H9 (cell line): ENCODE results near the gene VIM. TPM values are rescaled to one million over a fixed set of nuclear protein-coding genes. Genes with fewer than 3 reads are reported as not detected.

Experiments
- DNase-seq: peaks from one replicate; pipeline ENCODE4 v3.0.0-alpha.2; 2017
- H2AFZ ChIP-seq: one replicate; pipeline ENCODE4 v1.6.1; 2013; ENCODE audit warnings: mild to moderate bottlenecking, low read length, control low read depth, moderate library complexity
- H2AK5ac ChIP-seq: 2 replicates; pipeline ENCODE4 v1.6.1; 2013; ENCODE audit warnings: low read length, control low read depth, mixed read lengths; ENCODE audit not compliant: insufficient read length
- H2BK120ac ChIP-seq: one replicate; pipeline ENCODE4 v1.6.1; 2013; ENCODE audit warnings: low read depth, mild to moderate bottlenecking, low read length, control low read depth, inconsistent platforms; ENCODE audit not compliant: poor library complexity, severe bottlenecking
- H2BK12ac ChIP-seq: 2 replicates; pipeline ENCODE4 v1.6.1; 2013; ENCODE audit warnings: low read length, control low read depth, mixed read lengths, low read depth; ENCODE audit not compliant: insufficient read length
- H2BK15ac ChIP-seq: 2 replicates; pipeline ENCODE4 v1.6.1; 2013; ENCODE audit warnings: low read depth, low read length, control low read depth
- H2BK20ac ChIP-seq: one replicate; pipeline ENCODE4 v1.6.1; 2013; ENCODE audit warnings: low read depth, mild to moderate bottlenecking, low read length, control low read depth, inconsistent platforms; ENCODE audit not compliant: poor library complexity, severe bottlenecking
- H2BK5ac ChIP-seq: 2 replicates; pipeline ENCODE4 v1.6.1; 2013; ENCODE audit warnings: low read length, control low read depth, mixed read lengths; ENCODE audit not compliant: insufficient read length
- H3K14ac ChIP-seq: 2 replicates; pipeline ENCODE4 v1.6.1; 2013; ENCODE audit warnings: low read length, control low read depth; ENCODE audit not compliant: insufficient read depth
- H3K18ac ChIP-seq: 2 replicates; pipeline ENCODE4 v1.6.1; 2013; ENCODE audit warnings: low read depth, mild to moderate bottlenecking, mixed read lengths, low read length, control low read depth; ENCODE audit not compliant: insufficient read length
- H3K23ac ChIP-seq: 2 replicates; pipeline ENCODE4 v1.6.1; 2013; ENCODE audit warnings: low read length, control low read depth, mixed read lengths, low read depth; ENCODE audit not compliant: insufficient read length
- H3K23me2 ChIP-seq: 2 replicates; pipeline ENCODE4 v1.6.1; 2013; ENCODE audit warnings: low read depth, mild to moderate bottlenecking, mixed read lengths, low read length, control low read depth; ENCODE audit not compliant: insufficient read length, poor library complexity, severe bottlenecking
- H3K27ac ChIP-seq: 2 replicates; pipeline ENCODE4 v1.5.1; 2013; ENCODE audit warnings: low read length, control low read depth, mixed read lengths, low read depth; ENCODE audit not compliant: insufficient read length
- H3K27me3 ChIP-seq: 2 replicates; pipeline ENCODE4 v1.6.1; 2013; ENCODE audit warnings: low read length, control low read depth, inconsistent platforms; ENCODE audit not compliant: insufficient read depth
- H3K4ac ChIP-seq: 2 replicates; pipeline ENCODE4 v1.6.1; 2013; ENCODE audit warnings: low read depth, mild to moderate bottlenecking, control low read depth, inconsistent platforms, low read length, moderate library complexity
- H3K4me1 ChIP-seq: 2 replicates; pipeline ENCODE4 v1.6.1; 2013; ENCODE audit warnings: low read length, control low read depth, inconsistent platforms; ENCODE audit not compliant: insufficient read depth
- H3K4me2 ChIP-seq: 2 replicates; pipeline ENCODE4 v1.6.1; 2013; ENCODE audit warnings: low read length, control low read depth, mixed read lengths; ENCODE audit not compliant: insufficient read length, insufficient read depth
- H3K56ac ChIP-seq: 2 replicates; pipeline ENCODE4 v1.6.1; 2013; ENCODE audit warnings: low read depth, mild to moderate bottlenecking, mixed read lengths, low read length, control low read depth; ENCODE audit not compliant: insufficient read length
- H3K79me1 ChIP-seq: 2 replicates; pipeline ENCODE4 v1.6.1; 2013; ENCODE audit warnings: low read depth, mild to moderate bottlenecking, moderate library complexity, low read length, control low read depth, inconsistent platforms; ENCODE audit not compliant: insufficient read depth, poor library complexity, severe bottlenecking
- H3K79me2 ChIP-seq: 2 replicates; pipeline ENCODE4 v1.6.1; 2013; ENCODE audit warnings: low read length, control low read depth, inconsistent platforms; ENCODE audit not compliant: insufficient read depth
- H3K9ac ChIP-seq: 2 replicates; pipeline ENCODE4 v1.6.1; 2013; ENCODE audit warnings: low read length, control low read depth, mixed read lengths; ENCODE audit not compliant: insufficient read length; ENCODE audit errors: extremely low read depth
- H3K9me3 ChIP-seq: one replicate; pipeline ENCODE4 v1.6.1; 2013; ENCODE audit warnings: low read depth, low read length, inconsistent platforms; ENCODE audit not compliant: control insufficient read depth
- H3T11ph ChIP-seq: one replicate; pipeline ENCODE4 v1.6.1; 2013; ENCODE audit warnings: mild to moderate bottlenecking, low read length, control low read depth, inconsistent platforms
- H4K20me1 ChIP-seq: one replicate; pipeline ENCODE4 v1.6.1; 2013; ENCODE audit not compliant: control insufficient read depth, insufficient read length, insufficient read depth
- H4K5ac ChIP-seq: 2 replicates; pipeline ENCODE4 v1.6.1; 2013; ENCODE audit warnings: low read depth, mild to moderate bottlenecking, mixed read lengths, low read length, control low read depth; ENCODE audit not compliant: insufficient read length
- H4K8ac ChIP-seq: replicated peaks from 2 replicates; pipeline ENCODE4 v1.6.1; 2013; ENCODE audit warnings: low read length, control low read depth, mixed read lengths, low read depth; ENCODE audit not compliant: insufficient read length
- H4K91ac ChIP-seq: 2 replicates; pipeline ENCODE4 v1.6.1; 2013; ENCODE audit warnings: low read depth, mild to moderate bottlenecking, moderate library complexity, mixed read lengths, low read length, control low read depth; ENCODE audit not compliant: insufficient read length
- H3K27ac Mint-ChIP-seq, 3 experiments: 2 replicates in 2 of 3; 3 replicates in 1 of 3; pipeline ENCODE4 v1.8.0; 2020 to 2021; ENCODE audit warnings: mixed read lengths in 3 of 3, mild to moderate bottlenecking in 1 of 3, moderate library complexity in 1 of 3
- H3K27me3 Mint-ChIP-seq: 2 replicates; pipeline ENCODE4 v1.8.0; 2021; ENCODE audit warnings: low read depth, mild to moderate bottlenecking, moderate library complexity, mixed read lengths
- H3K36me3 Mint-ChIP-seq, 3 experiments: 2 replicates in 2 of 3; 3 replicates in 1 of 3; pipeline ENCODE4 v1.8.0; 2020 to 2021; ENCODE audit warnings: low read depth in 3 of 3, mixed read lengths in 3 of 3; ENCODE audit not compliant: insufficient read depth in 1 of 3
- H3K4me1 Mint-ChIP-seq, 2 experiments: 2 replicates each; pipeline ENCODE4 v1.8.0; 2020; ENCODE audit warnings: mixed read lengths in 2 of 2
- H3K4me3 Mint-ChIP-seq, 2 experiments: 2 replicates in 1 of 2; 3 replicates in 1 of 2; pipeline ENCODE4 v1.8.0; 2020 to 2021; ENCODE audit warnings: mild to moderate bottlenecking in 2 of 2, mixed read lengths in 2 of 2, moderate library complexity in 1 of 2
- H3K9me3 Mint-ChIP-seq, 2 experiments: 2 replicates in 1 of 2; 3 replicates in 1 of 2; pipeline ENCODE4 v1.8.0; 2020; ENCODE audit warnings: mild to moderate bottlenecking in 2 of 2, mixed read lengths in 2 of 2, moderate library complexity in 1 of 2
- WGBS: extraction: QIAGEN DNeasy Blood & Tissue Kit; methylation state at CpG from one replicate; pipeline ENCODE4 v1.1.7; 2013; ENCODE audit warnings: missing lambda C conversion rate, low lambda C conversion rate, mixed read lengths; ENCODE audit not compliant: insufficient read length; ENCODE audit errors: extremely low coverage; 5-methylcytosine and 5-hydroxymethylcytosine counted together
- total RNA-seq: library from RNA; stranded (reverse); gene quantifications from 2 replicates; pipeline ENCODE4 v1.2.1, GENCODE V29; 2021
- TF ChIP-seq, protein P1 (sequence below): fragments of 200-600 bp; sonication (generic); conservative IDR thresholded peaks from 3 replicates; pipeline ENCODE4 v1.8.0; 2021; ENCODE audit warnings: antibody characterized with exemption, mild to moderate bottlenecking

The VIM gene
- total RNA-seq, 1 experiment from 2014 or later, result 232 TPM

DNA sequence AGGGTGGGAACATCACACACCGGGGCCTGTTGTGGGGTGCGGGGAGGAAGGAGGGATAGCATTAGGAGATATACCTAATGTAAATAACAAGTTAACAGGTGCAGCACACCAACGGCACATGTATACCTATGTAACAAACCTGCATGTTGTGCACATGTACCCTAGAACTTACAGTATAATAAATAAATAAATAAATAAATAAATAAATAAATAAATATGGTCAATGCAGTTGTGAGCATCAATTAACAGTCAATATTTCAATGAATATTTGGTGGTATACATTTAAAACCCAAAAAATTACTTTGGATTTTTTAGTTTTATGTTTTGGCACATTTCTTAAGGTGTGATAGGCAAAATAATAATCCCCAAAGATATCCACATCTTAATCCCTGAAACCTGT is 42.2 kb upstream of the VIM start:
- Histone ChIP-seq H3K9me3 (no peaks in the 10 kb centered on the region), H3K14ac (no peak overlapping the region), H2BK15ac (no peak overlapping the region), H3K79me1 (peaks cover 4% of the 10 kb centered on the region), H3K18ac (no peak overlapping the region), H3K56ac (no peak overlapping the region), H3K23ac (no peak overlapping the region), H3K4ac (no peak overlapping the region), H3K9ac (no peak overlapping the region), H2BK12ac (no peak overlapping the region), H3K4me1 (peaks cover 6% of the 10 kb centered on the region; the same call in 1 of the 2 replicates), H2AK5ac (no peak overlapping the region), H3K79me2 (no peaks in the 10 kb centered on the region), H3K27ac (no peak overlapping the region), H3T11ph (no peak overlapping the region), H2BK20ac (no peak overlapping the region), H3K27me3 (no peaks in the 10 kb centered on the region), H2BK120ac (no peak overlapping the region), H2AFZ (no peak overlapping the region), H3K23me2 (no peaks in the 10 kb centered on the region), H2BK5ac (no peak overlapping the region), H3K4me2 (no peak overlapping the region), H4K91ac (no peak overlapping the region), H4K8ac (no peak overlapping the region), H4K5ac (no peak overlapping the region), H4K20me1 (no peaks in the 10 kb centered on the region)
- H3K9me3 Mint-ChIP-seq, result no peaks in the 10 kb centered on the region
- H3K4me3 Mint-ChIP-seq, result no peak overlapping the region
- peaks cover 14 to 15% of the 10 kb centered on the region in 2 experiments for H3K4me1 Mint-ChIP-seq
- no CpG with 5 or more reads among the region's 3 CpGs for WGBS
- H3K27me3 Mint-ChIP-seq, result no peaks in the 10 kb centered on the region
- TF ChIP-seq, protein P1, sequence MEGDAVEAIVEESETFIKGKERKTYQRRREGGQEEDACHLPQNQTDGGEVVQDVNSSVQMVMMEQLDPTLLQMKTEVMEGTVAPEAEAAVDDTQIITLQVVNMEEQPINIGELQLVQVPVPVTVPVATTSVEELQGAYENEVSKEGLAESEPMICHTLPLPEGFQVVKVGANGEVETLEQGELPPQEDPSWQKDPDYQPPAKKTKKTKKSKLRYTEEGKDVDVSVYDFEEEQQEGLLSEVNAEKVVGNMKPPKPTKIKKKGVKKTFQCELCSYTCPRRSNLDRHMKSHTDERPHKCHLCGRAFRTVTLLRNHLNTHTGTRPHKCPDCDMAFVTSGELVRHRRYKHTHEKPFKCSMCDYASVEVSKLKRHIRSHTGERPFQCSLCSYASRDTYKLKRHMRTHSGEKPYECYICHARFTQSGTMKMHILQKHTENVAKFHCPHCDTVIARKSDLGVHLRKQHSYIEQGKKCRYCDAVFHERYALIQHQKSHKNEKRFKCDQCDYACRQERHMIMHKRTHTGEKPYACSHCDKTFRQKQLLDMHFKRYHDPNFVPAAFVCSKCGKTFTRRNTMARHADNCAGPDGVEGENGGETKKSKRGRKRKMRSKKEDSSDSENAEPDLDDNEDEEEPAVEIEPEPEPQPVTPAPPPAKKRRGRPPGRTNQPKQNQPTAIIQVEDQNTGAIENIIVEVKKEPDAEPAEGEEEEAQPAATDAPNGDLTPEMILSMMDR, result no peak
- DNase-seq, result no peak
- H3K27ac Mint-ChIP-seq, result no peak overlapping the region
- H3K36me3 Mint-ChIP-seq, result no peaks in the 10 kb centered on the region
